B cell (primary cell): ENCODE data around the gene NUP62. TPM values are rescaled to one million over a fixed set of nuclear protein-coding genes. Genes with fewer than 3 reads are reported as not detected.
"Not testable (repeated sequence)": the region's sequence is repeated elsewhere in the genome, so short reads cannot be mapped to it uniquely, and the experiment has no call there.

Source experiments
- ATAC-seq: fragments of 200-7000 bp; cut with Tn5 transposase; one replicate; pipeline ENCODE4 v1.10.0; 2021; ENCODE audit warnings: low read depth, mild to moderate bottlenecking, moderate number of reproducible peaks, moderate library complexity
- CTCF ChIA-PET: fragments of 350-600 bp; sonication (Branson Sonifier 250); formaldehyde crosslinking; loops from one replicate; lab custom pipeline; 2021; ENCODE audit warnings: antibody characterized with exemption, inconsistent platforms; lab: Charles Lee
- POLR2A ChIA-PET: fragments of 350-600 bp; sonication (Branson Sonifier 250); formaldehyde crosslinking; loops from one replicate; lab custom pipeline; 2021; ENCODE audit warnings: antibody characterized with exemption; lab: Charles Lee
- DNase-seq: peaks from one replicate; pipeline ENCODE4 v3.0.0; 2013
- H2AFZ ChIP-seq: 2 replicates; pipeline ENCODE4 v1.6.1; 2012; ENCODE audit warnings: mild to moderate bottlenecking, low read depth, low read length; ENCODE audit not compliant: insufficient read depth, poor library complexity, severe bottlenecking
- H3K27ac ChIP-seq, 2 donors: 1 replicate in 1 of 2; 2 replicates in 1 of 2; pipeline ENCODE4 v1.5.1; 2012 to 2013; ENCODE audit warnings: low read length in 2 of 2, mild to moderate bottlenecking in 2 of 2, moderate library complexity in 1 of 2
- H3K27me3 ChIP-seq, 4 experiments: fragments of 200-600 bp in 1 of 4; sonication (generic) in 1 of 4; replicated peaks in 1 of 4; 1 replicate in 2 of 4; 2 replicates in 2 of 4; pipeline versions ENCODE4 v1.6.1 to v1.7.0; 2013 to 2016; ENCODE audit warnings: low read length in 3 of 4, mild to moderate bottlenecking in 2 of 4, mixed read lengths in 1 of 4, moderate library complexity in 1 of 4; ENCODE audit not compliant: insufficient read depth in 4 of 4, control insufficient read depth in 3 of 4; ENCODE audit errors: control extremely low read depth in 1 of 4
- H3K36me3 ChIP-seq, 2 experiments: replicated peaks in 1 of 2; 1 replicate in 1 of 2; 2 replicates in 1 of 2; pipeline versions ENCODE4 v1.6.1 to v1.7.1; 2013; ENCODE audit warnings: low read length in 1 of 2; ENCODE audit not compliant: insufficient read depth in 2 of 2, control insufficient read depth in 1 of 2; ENCODE audit errors: control extremely low read depth in 1 of 2, extremely low read depth in 1 of 2
- H3K4me1 ChIP-seq, 2 donors: fragments of 200-600 bp in 1 of 2; sonication (generic) in 1 of 2; 1 replicate in 1 of 2; 2 replicates in 1 of 2; pipeline versions ENCODE4 v1.5.1 to v1.6.1; 2013 to 2017; ENCODE audit warnings: low read length in 2 of 2; ENCODE audit not compliant: control insufficient read depth in 2 of 2, insufficient read depth in 2 of 2
- H3K4me2 ChIP-seq: replicated peaks from 2 replicates; pipeline ENCODE3; 2012; ENCODE audit warnings: mild to moderate bottlenecking, low read depth, low read length; ENCODE audit not compliant: poor library complexity, severe bottlenecking
- H3K4me3 ChIP-seq, 5 experiments: fragments of 200-600 bp in 1 of 5; sonication (generic) in 1 of 5; 1 replicate in 3 of 5; 2 replicates in 2 of 5; pipeline versions ENCODE4 v1.5.1 to v1.7.0; 2011 to 2016; ENCODE audit warnings: low read length in 4 of 5, mild to moderate bottlenecking in 4 of 5, low read depth in 2 of 5, control low read depth in 1 of 5, moderate library complexity in 1 of 5; ENCODE audit not compliant: insufficient read depth in 1 of 5; ENCODE audit errors: control extremely low read depth in 1 of 5, extremely low read depth in 1 of 5
- H3K79me2 ChIP-seq: fragments of 200-600 bp; sonication (generic); one replicate; pipeline ENCODE4 v1.6.0; 2016; ENCODE audit warnings: low read length; ENCODE audit not compliant: control insufficient read depth, insufficient read depth
- H3K9ac ChIP-seq: fragments of 200-600 bp; sonication (generic); 2 replicates; pipeline ENCODE4 v1.6.1; 2017; ENCODE audit warnings: mild to moderate bottlenecking, low read length, moderate library complexity
- H3K9me3 ChIP-seq, 3 donors: one replicate each; pipeline versions ENCODE4 v1.6.1 to v1.7.1; 2013; ENCODE audit warnings: low read length in 2 of 3; ENCODE audit not compliant: control insufficient read depth in 2 of 3, insufficient read depth in 1 of 3; ENCODE audit errors: control extremely low read depth in 1 of 3
- H4K20me1 ChIP-seq: 2 replicates; pipeline ENCODE4 v1.6.0; 2012; ENCODE audit warnings: mild to moderate bottlenecking, low read length; ENCODE audit not compliant: insufficient read depth, control insufficient read depth, poor library complexity, severe bottlenecking
- H3K27ac Mint-ChIP-seq: one replicate; pipeline ENCODE4 v1.8.0; 2021; ENCODE audit warnings: mixed read lengths
- H3K27me3 Mint-ChIP-seq: one replicate; pipeline ENCODE4 v1.8.0; 2021; ENCODE audit warnings: mixed read lengths
- H3K4me1 Mint-ChIP-seq: one replicate; pipeline ENCODE4 v1.8.0; 2021; ENCODE audit warnings: mixed read lengths
- H3K4me3 Mint-ChIP-seq: one replicate; pipeline ENCODE4 v1.8.0; 2021; ENCODE audit warnings: mixed read lengths
- H3K9me3 Mint-ChIP-seq: one replicate; pipeline ENCODE4 v1.8.0; 2022; ENCODE audit warnings: mixed read lengths; ENCODE audit not compliant: insufficient read depth
- EZH2 ChIP-seq: IDR thresholded peaks from 2 replicates; pipeline ENCODE4 v1.6.1; 2012; ENCODE audit warnings: borderline replicate concordance, low read depth, mild to moderate bottlenecking, moderate library complexity, low read length; ENCODE audit not compliant: insufficient read depth, poor library complexity, severe bottlenecking
- WGBS: methylation state at CpG from one replicate; pipeline ENCODE4 v1.1.5; 2013; ENCODE audit warnings: missing lambda C conversion rate; ENCODE audit not compliant: insufficient coverage; 5-methylcytosine and 5-hydroxymethylcytosine counted together
- intact Hi-C: fragments of 100-400 bp; cut with micrococcal nuclease; formaldehyde crosslinking; loops from one replicate; pipeline ENCODE4 v1.10.0; 2022
- polyA plus RNA-seq: library from polyadenylated mRNA; depleted of rRNA; stranded (reverse); fragments of >200 nt; gene quantifications from 2 replicates; pipeline ENCODE4 v1.2.3, GENCODE V29; 2012
- total RNA-seq, 2 donors: library from RNA; stranded (reverse); fragments of 120-200 nt in 1 of 2; gene quantifications; 1 replicate in 1 of 2; 2 replicates in 1 of 2; pipeline versions ENCODE4 v1.2.3 to v1.2.4, GENCODE V29; 2013 to 2022
- TF ChIP-seq, protein P1 (sequence below): fragments of 200-600 bp; IDR thresholded peaks from one replicate; pipeline ENCODE4 v1.8.0; 2022; ENCODE audit warnings: antibody characterized with exemption, mild to moderate bottlenecking

Gene NUP62
- total and polyA plus RNA-seq, 2 donors (not counting 1 experiment from before 2014, with no cell fraction given): 25.2 to 75.7 TPM

GRCh38 chr19:49949742-49950589, 20.7 kb upstream of the NUP62 start:
- no peaks in the 10 kb centered on the region for H3K36me3 ChIP-seq
- peaks cover 13% of the 10 kb centered on the region for H3K4me1 Mint-ChIP-seq
- H3K4me3 ChIP-seq: no peak overlapping the region
- no peak overlapping the region for H3K27ac ChIP-seq
- peaks cover 3 to 8% of the 10 kb centered on the region in 2 donors for H3K4me1 ChIP-seq
- H3K27ac Mint-ChIP-seq: no peak overlapping the region
- DNase-seq: no peak
- ChIA-PET POLR2A (no interaction called here), CTCF (interaction anchor here (1.1 to 2.6 kb wide), 2 partner anchors 33 to 35 kb away, joined by 3 to 9 read pairs; no protein-coding TSS in a partner anchor)
- intact Hi-C loops: no loop called here
- no peak for TF ChIP-seq EZH2
- TF ChIP-seq, protein P1, sequence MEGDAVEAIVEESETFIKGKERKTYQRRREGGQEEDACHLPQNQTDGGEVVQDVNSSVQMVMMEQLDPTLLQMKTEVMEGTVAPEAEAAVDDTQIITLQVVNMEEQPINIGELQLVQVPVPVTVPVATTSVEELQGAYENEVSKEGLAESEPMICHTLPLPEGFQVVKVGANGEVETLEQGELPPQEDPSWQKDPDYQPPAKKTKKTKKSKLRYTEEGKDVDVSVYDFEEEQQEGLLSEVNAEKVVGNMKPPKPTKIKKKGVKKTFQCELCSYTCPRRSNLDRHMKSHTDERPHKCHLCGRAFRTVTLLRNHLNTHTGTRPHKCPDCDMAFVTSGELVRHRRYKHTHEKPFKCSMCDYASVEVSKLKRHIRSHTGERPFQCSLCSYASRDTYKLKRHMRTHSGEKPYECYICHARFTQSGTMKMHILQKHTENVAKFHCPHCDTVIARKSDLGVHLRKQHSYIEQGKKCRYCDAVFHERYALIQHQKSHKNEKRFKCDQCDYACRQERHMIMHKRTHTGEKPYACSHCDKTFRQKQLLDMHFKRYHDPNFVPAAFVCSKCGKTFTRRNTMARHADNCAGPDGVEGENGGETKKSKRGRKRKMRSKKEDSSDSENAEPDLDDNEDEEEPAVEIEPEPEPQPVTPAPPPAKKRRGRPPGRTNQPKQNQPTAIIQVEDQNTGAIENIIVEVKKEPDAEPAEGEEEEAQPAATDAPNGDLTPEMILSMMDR: no peak
- H3K79me2 ChIP-seq: no peaks in the 10 kb centered on the region
- H3K27me3 ChIP-seq: peaks cover 0 to 28% (median 2%) of the 10 kb centered on the region in 4 experiments
- WGBS: 99% methylated on average over 7 of the region's 11 CpGs
- ATAC-seq: no peak
- no peak overlapping the region for H3K9ac ChIP-seq
- H2AFZ ChIP-seq: no peak overlapping the region
- H4K20me1 ChIP-seq: no peaks in the 10 kb centered on the region
- peaks cover 0 to 5% (median 0%) of the 10 kb centered on the region in 3 donors for H3K9me3 ChIP-seq
- no peaks in the 10 kb centered on the region for H3K9me3 Mint-ChIP-seq
- H3K4me3 Mint-ChIP-seq: no peak overlapping the region
- H3K27me3 Mint-ChIP-seq: peaks cover 37% of the 10 kb centered on the region
- no peak overlapping the region for H3K4me2 ChIP-seq

GRCh38 chr19:49946415-49946814, 17.1 kb upstream of the NUP62 start:
- Mint-ChIP-seq H3K9me3 (no peaks in the 10 kb centered on the region), H3K27ac (no peak overlapping the region), H3K27me3 (peaks cover 38% of the 10 kb centered on the region), H3K4me3 (no peak overlapping the region), H3K4me1 (peaks cover 2% of the 10 kb centered on the region)
- no peaks in the 10 kb centered on the region for H3K79me2 ChIP-seq
- TF ChIP-seq EZH2: no peak
- TF ChIP-seq, protein P1: no peak
- H3K27ac ChIP-seq: no peak overlapping the region
- no peak overlapping the region for H3K4me3 ChIP-seq
- no peaks in the 10 kb centered on the region for H3K36me3 ChIP-seq
- H2AFZ ChIP-seq: no peak overlapping the region
- ChIA-PET CTCF (interaction anchor here (0.7 to 1.5 kb wide), 2 partner anchors 9 to 70 kb away, joined by 3 to 4 read pairs; no protein-coding TSS in a partner anchor), POLR2A (interaction anchor here (0.6 kb wide), 1 partner anchor 17 kb away, joined by 3 read pairs; no protein-coding TSS in a partner anchor)
- intact Hi-C loops: no loop called here
- H3K4me2 ChIP-seq: no peak overlapping the region
- H3K9ac ChIP-seq: no peak overlapping the region
- no peaks in the 10 kb centered on the region for H4K20me1 ChIP-seq
- ATAC-seq: no peak
- WGBS: 93% methylated on average over 6 of the region's 8 CpGs
- peaks cover 0 to 15% (median 2%) of the 10 kb centered on the region in 4 experiments for H3K27me3 ChIP-seq
- no peak for DNase-seq
- peaks cover 0 to 5% (median 0%) of the 10 kb centered on the region in 3 donors for H3K9me3 ChIP-seq
- no peaks in the 10 kb centered on the region for H3K4me1 ChIP-seq

- H3K79me2 ChIP-seq, H3K27ac ChIP-seq, H4K20me1 ChIP-seq, H3K4me2 ChIP-seq, intact Hi-C loops, POLR2A ChIA-PET, CTCF ChIA-PET, H3K36me3 ChIP-seq, H3K4me1 ChIP-seq, H3K4me3 ChIP-seq, H3K27me3 ChIP-seq, H3K4me1 Mint-ChIP-seq, H3K9me3 ChIP-seq, H3K9me3 Mint-ChIP-seq, H2AFZ ChIP-seq, H3K4me3 Mint-ChIP-seq, DNase-seq, H3K27ac Mint-ChIP-seq, H3K9ac ChIP-seq: not testable (repeated sequence)
- peaks cover 37% of the 10 kb centered on the region for H3K27me3 Mint-ChIP-seq
- ATAC-seq: peak; percentile 36
- no CpG with 5 or more reads among the region's 5 CpGs for WGBS
Measured at GRCh38 chr19:49944567-49944966, 15.3 kb upstream of the NUP62 start.
